GM10847 (cell line): ENCODE measurements around the gene ENTREP1.

Experiments used
- POLR2A ChIP-seq: IDR thresholded peaks from 2 replicates; pipeline ENCODE4 v1.6.1; 2011; ENCODE audit not compliant: insufficient read length; ENCODE audit errors: extremely low read depth

Gene ENTREP1

GRCh38 chr9:69379270-69379982, 54.4 kb downstream of the ENTREP1 start:
- no peak for TF ChIP-seq POLR2A

- TF ChIP-seq POLR2A: no peak
These were observed 55.3 kb downstream of the ENTREP1 start for GRCh38 chr9:69380301-69380700.

GRCh38 chr9:69380811-69381210, 55.8 kb downstream of the ENTREP1 start:
- no peak for TF ChIP-seq POLR2A

GRCh38 chr9:69382135-69382534, 57.1 kb downstream of the ENTREP1 start:
- TF ChIP-seq POLR2A: no peak

GRCh38 chr9:69385581-69386033, 60.6 kb downstream of the ENTREP1 start:
- no peak for TF ChIP-seq POLR2A

- no peak for TF ChIP-seq POLR2A
These were observed 61.6 kb downstream of the ENTREP1 start for GRCh38 chr9:69386651-69387050.

- no peak for TF ChIP-seq POLR2A
These were observed 63.6 kb downstream of the ENTREP1 start for GRCh38 chr9:69388596-69388995.

GRCh38 chr9:69389437-69389995, 64.5 kb downstream of the ENTREP1 start:
- TF ChIP-seq POLR2A: no peak

GRCh38 chr9:69391487-69391886, 66.5 kb downstream of the ENTREP1 start:
- no peak for TF ChIP-seq POLR2A

- TF ChIP-seq POLR2A: no peak
These were observed 66.9 kb downstream of the ENTREP1 start for GRCh38 chr9:69391946-69392345.

GRCh38 chr9:69392826-69393225, 67.8 kb downstream of the ENTREP1 start:
- no peak for TF ChIP-seq POLR2A

- no peak for TF ChIP-seq POLR2A
These were observed 68.4 kb downstream of the ENTREP1 start for GRCh38 chr9:69393425-69393824.

GRCh38 chr9:69395718-69396117, 70.7 kb downstream of the ENTREP1 start:
- TF ChIP-seq POLR2A: no peak

- TF ChIP-seq POLR2A: no peak
These were observed 71.7 kb downstream of the ENTREP1 start for GRCh38 chr9:69396759-69397158.

GRCh38 chr9:69397384-69398214, 72.6 kb downstream of the ENTREP1 start:
- no peak for TF ChIP-seq POLR2A

- no peak for TF ChIP-seq POLR2A
These were observed 75.5 kb downstream of the ENTREP1 start for GRCh38 chr9:69400470-69400869.
